Measurements from ENCODE around the gene ATP4B.

ATP4B gene

GRCh38 chr13:113651511-113652403 is 6.2 kb downstream of the ATP4B start:
- Histone ChIP-seq H3K79me2 (ENCODE audit: insufficient read depth, low read length) (no peaks in the 10 kb centered on the region), H3K36me3 (ENCODE audit: insufficient read depth, low read length) (no peaks in the 10 kb centered on the region), H4K20me1 (ENCODE audit: insufficient read depth, low read length, poor library complexity, severe bottlenecking) (no peaks in the 10 kb centered on the region), H3K4me3 (ENCODE audit: low read length, poor library complexity, severe bottlenecking) (no peak overlapping the region), H3K4me2 (ENCODE audit: low read depth, low read length, poor library complexity, severe bottlenecking) (no peak overlapping the region), H2AFZ (ENCODE audit: low read length) (no peak overlapping the region), H3K9ac (ENCODE audit: low read depth, low read length, poor library complexity, severe bottlenecking) (no peak overlapping the region), H3K4me1 (ENCODE audit: insufficient read depth, low read length, poor library complexity, severe bottlenecking) (peaks cover 3% of the 10 kb centered on the region), H3K27me3 (ENCODE audit: insufficient read depth, low read length, poor library complexity, severe bottlenecking) (no peaks in the 10 kb centered on the region), H3K9me2 (replicated peaks; ENCODE audit: low read depth, low read length) (no peaks in the 10 kb centered on the region), H3F3A (ENCODE audit: low read depth) (no peaks in the 10 kb centered on the region), H3K9me3 (ENCODE audit: insufficient read depth, low read depth, low read length) (no peaks in the 10 kb centered on the region)
- TF ChIP-seq EZH2phosphoT487 (IDR thresholded peaks at IDR 0.05; ENCODE audit: borderline replicate concordance) (no peak), CTCF (conservative IDR thresholded peaks at IDR 0.05; ENCODE audit: low read length) (no peak)

DNA sequence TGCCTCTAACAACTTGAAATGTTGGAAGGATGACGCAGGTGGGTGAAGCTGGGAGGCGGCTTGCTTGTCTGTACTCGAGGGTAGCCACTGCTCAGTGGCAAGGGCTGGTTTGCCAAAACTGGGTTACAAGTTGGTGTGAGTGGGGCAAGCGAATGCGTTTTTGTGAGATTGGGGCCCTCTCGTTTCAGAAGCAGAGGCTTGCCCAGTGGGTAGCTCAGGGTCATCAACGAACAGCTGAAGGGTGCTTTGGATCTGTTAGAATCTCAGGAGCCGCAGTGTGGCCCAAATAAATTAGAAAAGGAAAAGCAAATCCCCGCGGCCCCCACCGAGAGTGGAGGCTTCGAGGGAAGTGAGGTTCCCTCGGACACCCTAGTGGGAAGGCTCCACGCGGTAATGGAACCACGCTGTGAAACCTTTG is 7.3 kb downstream of the ATP4B start:
- Histone ChIP-seq H3K9me3 (ENCODE audit: insufficient read depth, low read depth, low read length) (no peaks in the 10 kb centered on the region), H3K9me2 (replicated peaks; ENCODE audit: low read depth, low read length) (no peaks in the 10 kb centered on the region), H3K36me3 (ENCODE audit: insufficient read depth, low read length) (no peaks in the 10 kb centered on the region), H3K9ac (ENCODE audit: low read depth, low read length, poor library complexity, severe bottlenecking) (no peak overlapping the region), H4K20me1 (ENCODE audit: insufficient read depth, low read length, poor library complexity, severe bottlenecking) (no peaks in the 10 kb centered on the region), H3K4me3 (ENCODE audit: low read length, poor library complexity, severe bottlenecking) (no peak overlapping the region), H3F3A (ENCODE audit: low read depth) (no peaks in the 10 kb centered on the region), H3K4me1 (ENCODE audit: insufficient read depth, low read length, poor library complexity, severe bottlenecking) (peaks cover 9% of the 10 kb centered on the region), H3K4me2 (ENCODE audit: low read depth, low read length, poor library complexity, severe bottlenecking) (no peak overlapping the region), H3K79me2 (ENCODE audit: insufficient read depth, low read length) (no peaks in the 10 kb centered on the region), H2AFZ (ENCODE audit: low read length) (no peak overlapping the region), H3K27me3 (ENCODE audit: insufficient read depth, low read length, poor library complexity, severe bottlenecking) (no peaks in the 10 kb centered on the region)
- no peak for TF ChIP-seq CTCF (conservative IDR thresholded peaks at IDR 0.05; ENCODE audit: low read length)
- no peak for TF ChIP-seq EZH2phosphoT487 (IDR thresholded peaks at IDR 0.05; ENCODE audit: borderline replicate concordance)

- H3K9ac ChIP-seq (ENCODE audit: low read depth, low read length, poor library complexity, severe bottlenecking) = no peak overlapping the region
- H4K20me1 ChIP-seq (ENCODE audit: insufficient read depth, low read length, poor library complexity, severe bottlenecking) = no peaks in the 10 kb centered on the region
- no peak overlapping the region for H3K4me3 ChIP-seq (ENCODE audit: low read length, poor library complexity, severe bottlenecking)
- no peaks in the 10 kb centered on the region for H3K9me3 ChIP-seq (ENCODE audit: insufficient read depth, low read depth, low read length)
- TF ChIP-seq CTCF (conservative IDR thresholded peaks at IDR 0.05; ENCODE audit: low read length) (no peak), EZH2phosphoT487 (IDR thresholded peaks at IDR 0.05; ENCODE audit: borderline replicate concordance) (no peak)
- no peaks in the 10 kb centered on the region for H3K79me2 ChIP-seq (ENCODE audit: insufficient read depth, low read length)
- no peaks in the 10 kb centered on the region for H3K27me3 ChIP-seq (ENCODE audit: insufficient read depth, low read length, poor library complexity, severe bottlenecking)
- H3F3A ChIP-seq (ENCODE audit: low read depth) = no peaks in the 10 kb centered on the region
- no peak overlapping the region for H2AFZ ChIP-seq (ENCODE audit: low read length)
- H3K4me2 ChIP-seq (ENCODE audit: low read depth, low read length, poor library complexity, severe bottlenecking) = no peak overlapping the region
- H3K9me2 ChIP-seq (replicated peaks; ENCODE audit: low read depth, low read length) = no peaks in the 10 kb centered on the region
- peaks cover 9% of the 10 kb centered on the region for H3K4me1 ChIP-seq (ENCODE audit: insufficient read depth, low read length, poor library complexity, severe bottlenecking)
- H3K36me3 ChIP-seq (ENCODE audit: insufficient read depth, low read length) = no peaks in the 10 kb centered on the region
Measured at GRCh38 chr13:113650275-113650674, 7.7 kb downstream of the ATP4B start.
